GM12865 (cell line): Measurements from ENCODE around the gene ZBTB20.

Experiments
- DNase-seq: peaks from one replicate; pipeline ENCODE4 v3.0.0; 2010; ENCODE audit warnings: low read depth
- H3K4me3 ChIP-seq: 2 replicates; pipeline ENCODE4 v1.5.1; 2011; ENCODE audit warnings: mild to moderate bottlenecking, low read depth, low read length, control low read depth
- TF ChIP-seq, protein P1 (sequence below): IDR thresholded peaks from 2 replicates; pipeline ENCODE4 v1.5.1; 2011; ENCODE audit warnings: low read length, control low read depth, low read depth, inconsistent platforms; ENCODE audit not compliant: insufficient read depth; ENCODE audit errors: missing control alignments

ZBTB20 gene

DNA sequence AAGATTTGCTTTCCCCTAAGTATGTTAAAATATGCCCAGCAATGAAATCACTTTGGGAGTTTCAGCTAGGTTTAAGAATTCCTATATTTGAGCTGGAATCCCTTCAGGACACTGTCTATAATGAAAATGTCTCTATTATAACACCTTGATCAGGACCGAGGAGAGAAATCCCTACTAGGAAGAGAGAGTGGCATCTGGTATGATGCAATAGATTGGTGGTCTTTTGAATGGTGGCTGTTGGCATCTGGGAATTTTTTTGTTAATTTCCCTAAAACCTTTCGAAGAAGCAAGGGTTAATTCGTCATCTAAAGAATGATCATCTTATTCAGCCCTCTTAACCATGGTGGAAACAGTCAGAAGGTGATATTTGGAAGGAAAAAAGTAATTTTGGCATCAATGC lies 810.2 kb downstream of the ZBTB20 start:
- DNase-seq, result no peak
- TF ChIP-seq, protein P1, sequence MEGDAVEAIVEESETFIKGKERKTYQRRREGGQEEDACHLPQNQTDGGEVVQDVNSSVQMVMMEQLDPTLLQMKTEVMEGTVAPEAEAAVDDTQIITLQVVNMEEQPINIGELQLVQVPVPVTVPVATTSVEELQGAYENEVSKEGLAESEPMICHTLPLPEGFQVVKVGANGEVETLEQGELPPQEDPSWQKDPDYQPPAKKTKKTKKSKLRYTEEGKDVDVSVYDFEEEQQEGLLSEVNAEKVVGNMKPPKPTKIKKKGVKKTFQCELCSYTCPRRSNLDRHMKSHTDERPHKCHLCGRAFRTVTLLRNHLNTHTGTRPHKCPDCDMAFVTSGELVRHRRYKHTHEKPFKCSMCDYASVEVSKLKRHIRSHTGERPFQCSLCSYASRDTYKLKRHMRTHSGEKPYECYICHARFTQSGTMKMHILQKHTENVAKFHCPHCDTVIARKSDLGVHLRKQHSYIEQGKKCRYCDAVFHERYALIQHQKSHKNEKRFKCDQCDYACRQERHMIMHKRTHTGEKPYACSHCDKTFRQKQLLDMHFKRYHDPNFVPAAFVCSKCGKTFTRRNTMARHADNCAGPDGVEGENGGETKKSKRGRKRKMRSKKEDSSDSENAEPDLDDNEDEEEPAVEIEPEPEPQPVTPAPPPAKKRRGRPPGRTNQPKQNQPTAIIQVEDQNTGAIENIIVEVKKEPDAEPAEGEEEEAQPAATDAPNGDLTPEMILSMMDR, result no peak
- no peak overlapping the region for H3K4me3 ChIP-seq

DNA sequence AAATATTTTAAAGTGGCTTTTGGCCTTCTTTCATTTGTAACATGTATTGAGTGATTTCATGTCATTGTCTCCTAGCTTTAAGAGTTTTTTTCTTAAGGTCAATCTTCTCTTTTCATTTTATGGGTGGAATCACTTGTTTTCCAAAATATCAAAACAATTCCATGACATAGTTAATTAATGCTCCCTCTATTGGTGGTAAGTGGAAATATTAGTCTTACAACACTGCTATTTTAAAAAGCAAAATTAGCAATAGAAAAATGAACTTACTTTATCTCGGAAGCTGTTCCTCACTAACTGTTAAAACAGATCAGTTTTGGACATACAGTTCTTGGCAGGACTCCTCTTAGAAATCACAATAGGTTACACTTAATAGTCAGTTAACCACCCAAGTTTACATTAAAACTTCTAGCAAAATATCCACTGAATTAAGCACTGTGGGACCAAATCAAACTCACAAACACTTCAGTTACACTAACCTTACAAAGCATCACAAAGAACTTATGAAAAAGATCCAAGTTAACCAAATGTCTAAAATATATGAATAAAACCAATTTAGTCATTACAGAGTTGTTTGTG lies 810.9 kb downstream of the ZBTB20 start:
- TF ChIP-seq, protein P1, result peak; percentile 23
- DNase-seq, result no peak
- no peak overlapping the region for H3K4me3 ChIP-seq

GRCh38 chr3:114333923-114334240 lies 813.2 kb downstream of the ZBTB20 start:
- DNase-seq, result no peak
- H3K4me3 ChIP-seq, result no peak overlapping the region
- TF ChIP-seq, protein P1, result no peak

GRCh38 chr3:114333180-114333922 lies 813.7 kb downstream of the ZBTB20 start:
- DNase-seq, result no peak
- TF ChIP-seq, protein P1, result no peak
- no peak overlapping the region for H3K4me3 ChIP-seq

DNA sequence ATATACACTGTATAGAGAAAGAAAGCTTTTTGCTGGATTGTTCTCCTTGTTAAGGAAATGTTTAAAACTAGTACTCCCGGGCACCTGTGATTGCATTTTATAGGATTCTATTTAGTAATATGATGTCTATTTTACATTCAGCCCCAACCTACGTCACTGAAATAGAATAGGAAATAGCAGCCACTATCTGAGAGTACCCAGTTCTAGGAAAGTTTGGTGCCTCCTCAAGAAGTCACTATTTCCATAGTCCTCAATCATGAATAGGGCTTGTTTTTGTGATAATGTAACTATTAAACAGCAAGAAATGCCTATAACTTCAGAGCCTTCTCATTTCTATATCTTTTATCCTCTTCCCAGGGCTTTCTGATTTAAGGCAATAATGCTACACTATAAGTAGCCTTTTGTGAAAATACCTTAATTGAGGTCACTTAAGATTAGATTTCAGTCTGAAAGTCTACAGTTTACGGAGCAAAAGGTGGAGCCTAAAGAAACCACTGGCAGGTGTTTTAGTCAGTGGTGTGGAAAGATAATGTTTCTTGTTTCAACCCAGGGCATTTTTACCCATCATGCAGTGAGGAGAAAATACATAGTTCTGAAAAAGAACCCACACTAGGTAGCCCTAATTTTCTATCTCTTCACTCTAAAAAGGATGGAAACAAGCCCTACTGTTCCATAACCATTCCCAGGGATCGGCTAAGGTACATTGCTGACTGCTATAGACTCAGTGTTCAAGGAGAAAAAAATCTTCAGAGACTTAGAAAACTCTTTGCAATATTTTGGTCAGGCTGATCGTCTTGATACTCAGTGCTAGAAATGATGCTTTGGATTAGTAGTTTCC lies 814.5 kb downstream of the ZBTB20 start:
- TF ChIP-seq, protein P1, result no peak
- DNase-seq, result peak; percentile 54
- H3K4me3 ChIP-seq, result no peak overlapping the region

DNA sequence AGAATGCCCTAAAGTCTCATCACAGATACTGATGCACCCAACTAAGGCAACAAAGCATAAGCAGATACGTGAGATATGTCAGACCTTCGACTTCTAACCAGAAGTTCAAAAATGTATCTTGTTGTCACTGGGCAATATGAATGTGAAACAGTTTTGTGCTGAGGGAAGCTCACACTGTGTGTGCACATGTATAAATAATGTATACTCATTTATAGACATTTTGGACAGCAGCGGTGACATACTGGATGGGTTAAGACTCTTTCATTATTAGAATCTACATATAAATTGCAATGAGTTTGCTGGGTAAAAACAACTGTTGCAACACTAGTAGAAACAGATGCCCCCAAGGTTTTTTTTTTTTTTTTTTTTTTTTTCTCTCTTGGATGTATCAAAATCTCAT lies 815.4 kb downstream of the ZBTB20 start:
- H3K4me3 ChIP-seq, result no peak overlapping the region
- TF ChIP-seq, protein P1, result no peak
- DNase-seq, result no peak
